ENCODE measurements around the gene TRIM14.
A peak's percentile ranks its signal among the peaks of the same experiment; 100 is the strongest.

GRCh38 chr9:98056269-98057137 lies 62.5 kb downstream of the TRIM14 start, which contains the start of gene NANS:
- TF ChIP-seq CTCF (IDR thresholded peaks at IDR 0.05) = no peak
- peak; percentile 92 for TF ChIP-seq POLR2A (IDR thresholded peaks at IDR 0.05)
- no peak for TF ChIP-seq EP300 (IDR thresholded peaks at IDR 0.05)

Data from ovary (tissue), 3 donors.